ENCODE measurements around the gene ALPI. TPM values are rescaled to one million over a fixed set of nuclear protein-coding genes. Genes with fewer than 3 reads are reported as not detected.

Gene ALPI
- total RNA-seq, 4 donors from 2014 or later: 0.17 TPM; not detected in 3

DNA sequence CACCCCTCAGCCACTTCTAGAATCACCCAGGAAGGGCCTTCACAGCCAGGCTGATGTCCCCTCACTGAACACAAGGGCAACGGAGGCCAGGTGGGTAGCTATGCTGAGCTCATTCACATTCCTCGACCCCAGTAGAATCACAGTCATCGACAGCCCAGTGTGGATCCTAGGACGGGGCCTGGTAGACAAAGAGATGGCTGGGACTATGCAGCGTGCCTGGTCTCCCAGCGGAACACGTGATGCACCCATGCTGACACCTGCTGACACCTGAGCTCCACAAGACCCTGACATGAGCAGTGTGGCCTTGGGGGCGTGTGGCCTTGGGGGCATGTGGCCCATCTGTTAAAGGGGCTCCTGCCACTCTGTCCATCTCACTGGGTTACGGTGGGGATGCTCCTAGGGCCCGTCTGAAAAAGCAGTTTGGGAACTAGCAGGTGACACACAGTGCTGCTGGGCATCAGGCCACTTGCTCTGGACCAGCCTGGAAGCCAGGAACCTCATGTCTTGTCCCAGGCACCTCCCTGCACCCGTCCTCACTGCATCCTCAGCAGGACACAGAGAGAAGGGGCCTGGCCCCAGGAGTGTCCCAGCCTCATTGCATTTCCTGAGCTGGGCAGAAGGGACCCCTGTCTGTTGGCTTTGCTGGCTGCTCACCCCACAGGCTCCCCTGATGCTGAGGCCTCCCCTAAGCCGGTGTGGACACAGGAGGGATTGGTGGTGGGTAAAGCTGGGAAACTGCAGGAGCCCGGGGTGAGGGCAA, 22.0 kb downstream of the ALPI start:
- no peak for DNase-seq (ENCODE audit: extremely low spot score)
- intact Hi-C loops (cut with DNase I): no loop called here
- WGBS: 90% methylated on average over 11 of the region's 13 CpGs
- TF ChIP-seq POLR2A (IDR thresholded peaks at IDR 0.05; ENCODE audit: low read depth): no peak
- no peak for TF ChIP-seq EP300 (IDR thresholded peaks at IDR 0.05)
- TF ChIP-seq CTCF (IDR thresholded peaks at IDR 0.05): no peak
- TF ChIP-seq POLR2AphosphoS5 (IDR thresholded peaks at IDR 0.05): no peak
- Histone ChIP-seq H3K4me1 (no peaks in the 10 kb centered on the region), H3K9me3 (peaks cover 0 to under 1% (median 0%) of the 10 kb centered on the region in 4 donors), H3K36me3 (no peaks in the 10 kb centered on the region), H3K27me3 (peaks cover 0 to 62% (median 4%) of the 10 kb centered on the region in 4 donors), H3K27ac (replicated peaks in 1 of 4) (no peak overlapping the region), H3K4me3 (no peak overlapping the region)

DNA sequence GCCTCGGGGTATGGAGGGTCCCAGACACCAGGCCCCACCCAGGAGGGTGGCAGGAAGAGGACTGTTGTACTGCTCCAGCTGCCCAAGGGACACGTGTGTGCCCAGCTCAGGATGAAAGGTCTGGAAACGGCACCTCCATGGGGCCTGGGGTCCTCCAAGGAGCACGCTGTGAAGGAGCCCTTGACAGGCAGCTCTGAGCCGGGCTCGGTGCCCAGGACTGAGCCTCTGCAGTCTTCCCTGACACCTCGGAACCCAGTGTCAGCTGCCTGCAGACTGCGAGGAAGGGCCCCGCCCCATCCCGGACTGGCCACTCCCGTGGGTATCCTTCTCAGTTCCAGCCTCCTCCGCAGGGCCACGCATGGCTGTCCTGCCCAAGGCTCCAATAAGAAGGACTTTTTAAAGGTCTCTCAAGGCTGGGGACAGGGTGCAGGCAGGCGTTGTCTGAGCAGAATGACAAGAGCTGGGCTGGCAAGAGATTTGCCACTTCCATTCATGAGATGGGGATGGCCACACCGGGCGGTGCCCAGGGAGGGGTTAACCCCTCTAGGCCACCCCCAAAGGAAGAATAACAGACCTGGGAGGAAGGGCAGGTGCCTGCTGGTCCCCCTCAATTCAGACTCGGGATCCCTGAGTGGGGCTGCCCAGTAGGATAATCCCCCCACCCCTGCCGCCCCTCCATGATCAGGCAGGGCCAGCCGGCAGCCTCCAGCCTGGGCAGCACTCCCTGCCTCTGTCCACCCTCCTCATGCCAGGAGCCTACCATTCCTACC, 22.8 kb downstream of the ALPI start:
- Histone ChIP-seq H3K9me3 (no peaks in the 10 kb centered on the region), H3K36me3 (no peaks in the 10 kb centered on the region), H3K27me3 (peaks cover 0 to 62% (median 6%) of the 10 kb centered on the region in 4 donors), H3K4me1 (no peaks in the 10 kb centered on the region), H3K27ac (replicated peaks in 1 of 4) (no peak overlapping the region), H3K4me3 (no peak overlapping the region)
- no peak for DNase-seq (ENCODE audit: extremely low spot score)
- 74% methylated on average over 11 of the region's 19 CpGs for WGBS
- TF ChIP-seq EP300 (IDR thresholded peaks at IDR 0.05): no peak
- TF ChIP-seq POLR2A (IDR thresholded peaks at IDR 0.05; ENCODE audit: low read depth): no peak
- TF ChIP-seq POLR2AphosphoS5 (IDR thresholded peaks at IDR 0.05): no peak
- no peak for TF ChIP-seq CTCF (IDR thresholded peaks at IDR 0.05)
- intact Hi-C loops (cut with DNase I): no loop called here

GRCh38 chr2:232479341-232480200, 23.6 kb downstream of the ALPI start:
- no peak overlapping the region for H3K27ac ChIP-seq (replicated peaks in 1 of 4)
- TF ChIP-seq EP300 (IDR thresholded peaks at IDR 0.05) (no peak), POLR2A (IDR thresholded peaks at IDR 0.05; ENCODE audit: low read depth) (no peak), POLR2AphosphoS5 (IDR thresholded peaks at IDR 0.05) (no peak), CTCF (IDR thresholded peaks at IDR 0.05) (no peak)
- H3K27me3 ChIP-seq: peaks cover 0 to 62% (median 6%) of the 10 kb centered on the region in 4 donors
- 81% methylated on average over 11 of the region's 21 CpGs for WGBS
- DNase-seq (ENCODE audit: extremely low spot score): no peak
- intact Hi-C loops (cut with DNase I): no loop called here
- no peaks in the 10 kb centered on the region for H3K9me3 ChIP-seq
- H3K36me3 ChIP-seq: no peaks in the 10 kb centered on the region
- H3K4me3 ChIP-seq: no peak overlapping the region
- no peaks in the 10 kb centered on the region for H3K4me1 ChIP-seq

- Histone ChIP-seq H3K4me3 (no peak overlapping the region), H3K36me3 (no peaks in the 10 kb centered on the region), H3K4me1 (peaks cover 0 to 5% (median 2%) of the 10 kb centered on the region in 4 donors), H3K27ac (replicated peaks in 1 of 4) (no peak overlapping the region), H3K27me3 (peaks cover 0 to 66% (median 11%) of the 10 kb centered on the region in 4 donors), H3K9me3 (no peaks in the 10 kb centered on the region)
- intact Hi-C loops (cut with DNase I): no loop called here
- no peak for DNase-seq (ENCODE audit: extremely low spot score)
- 84% methylated on average over 20 of the region's 26 CpGs for WGBS
- no peak for TF ChIP-seq CTCF (IDR thresholded peaks at IDR 0.05)
- no peak for TF ChIP-seq POLR2AphosphoS5 (IDR thresholded peaks at IDR 0.05)
- TF ChIP-seq EP300 (IDR thresholded peaks at IDR 0.05): no peak
- TF ChIP-seq POLR2A (IDR thresholded peaks at IDR 0.05; ENCODE audit: low read depth): no peak
Measured at GRCh38 chr2:232480201-232481190, 24.5 kb downstream of the ALPI start.

Measured in esophagus muscularis mucosa (tissue), 4 donors.